WTC11 (cell line): Measurements from ENCODE around the gene UBE2J2. TPM values are rescaled to one million over a fixed set of nuclear protein-coding genes. Genes with fewer than 3 reads are reported as not detected.

Experiments
- ATAC-seq: fragments of 200-7000 bp; cut with Tn5 transposase; 2 replicates; pipeline ENCODE4 v1.10.0; 2021; ENCODE audit warnings: mild to moderate bottlenecking, moderate library complexity
- CTCF ChIA-PET: fragments of 300-600 bp; sonication (Branson Sonifier 250); formaldehyde crosslinking; loops from one replicate; lab custom pipeline; 2021; ENCODE audit warnings: antibody characterized with exemption; lab: Charles Lee
- POLR2A ChIA-PET: fragments of 350-600 bp; sonication (Branson Sonifier 250); formaldehyde crosslinking; loops from one replicate; lab custom pipeline; 2021; ENCODE audit warnings: antibody characterized with exemption; lab: Charles Lee
- DNase-seq: peaks from one replicate; pipeline ENCODE4 v3.0.0; 2021; ENCODE audit warnings: low spot score
- H3K27ac Mint-ChIP-seq: 2 replicates; pipeline ENCODE4 v1.8.0; 2021; ENCODE audit warnings: mixed read lengths
- H3K27me3 Mint-ChIP-seq: 2 replicates; pipeline ENCODE4 v1.8.0; 2021; ENCODE audit warnings: low read depth, mild to moderate bottlenecking, moderate library complexity, mixed read lengths
- H3K36me3 Mint-ChIP-seq: 2 replicates; pipeline ENCODE4 v1.8.0; 2021; ENCODE audit warnings: mixed read lengths
- H3K4me1 Mint-ChIP-seq: 2 replicates; pipeline ENCODE4 v1.8.0; 2022; ENCODE audit warnings: mixed read lengths
- H3K4me3 Mint-ChIP-seq: 2 replicates; pipeline ENCODE4 v1.8.0; 2021; ENCODE audit warnings: mild to moderate bottlenecking, moderate library complexity, mixed read lengths
- H3K9me3 Mint-ChIP-seq: 2 replicates; pipeline ENCODE4 v1.8.0; 2021; ENCODE audit warnings: mixed read lengths
- ATF6 ChIP-seq: sonication (generic); formaldehyde crosslinking; IDR thresholded peaks from 2 replicates; pipeline ENCODE4 v1.8.1; 2023; ENCODE audit warnings: mild to moderate bottlenecking, missing genetic modification reagents
- CTCF ChIP-seq: fragments of 200-600 bp; IDR thresholded peaks from 2 replicates; pipeline ENCODE4 v1.8.0; 2022; ENCODE audit warnings: antibody characterized with exemption
- ELF4 ChIP-seq: sonication (generic); formaldehyde crosslinking; IDR thresholded peaks from 2 replicates; pipeline ENCODE4 v1.8.1; 2022; ENCODE audit warnings: low read depth, mild to moderate bottlenecking, moderate library complexity, missing genetic modification reagents
- FOXP4 ChIP-seq: sonication (generic); formaldehyde crosslinking; IDR thresholded peaks from 2 replicates; pipeline ENCODE4 v1.8.0; 2022; ENCODE audit warnings: mild to moderate bottlenecking, missing genetic modification reagents
- IRF1 ChIP-seq: sonication (generic); formaldehyde crosslinking; IDR thresholded peaks from 2 replicates; pipeline ENCODE4 v1.8.0; 2023; ENCODE audit warnings: missing genetic modification reagents
- JAZF1 ChIP-seq: fragments of 250-450 bp; sonication (Bioruptor Pico); IDR thresholded peaks from 2 replicates; pipeline ENCODE4 v1.9.0; 2021; ENCODE audit warnings: moderate library complexity, mild to moderate bottlenecking, inconsistent platforms
- MLX ChIP-seq: sonication (generic); formaldehyde crosslinking; IDR thresholded peaks from 2 replicates; pipeline ENCODE4 v1.8.1; 2023; ENCODE audit warnings: mild to moderate bottlenecking, missing genetic modification reagents, moderate library complexity
- NFATC4 ChIP-seq: fragments of 250-450 bp; sonication (Bioruptor Pico); IDR thresholded peaks from 2 replicates; pipeline ENCODE4 v1.9.0; 2021; ENCODE audit warnings: mild to moderate bottlenecking
- NR3C1 ChIP-seq: sonication (generic); formaldehyde crosslinking; conservative IDR thresholded peaks from 2 replicates; pipeline ENCODE4 v1.8.1; 2023; ENCODE audit warnings: low read depth, mild to moderate bottlenecking, missing genetic modification reagents
- SMAD3 ChIP-seq: sonication (generic); formaldehyde crosslinking; IDR thresholded peaks from 2 replicates; pipeline ENCODE4 v1.8.0; 2022; ENCODE audit warnings: missing genetic modification reagents, mild to moderate bottlenecking, borderline replicate concordance
- SMAD4 ChIP-seq: sonication (generic); formaldehyde crosslinking; IDR thresholded peaks from 2 replicates; pipeline ENCODE4 v1.8.0; 2022; ENCODE audit warnings: mild to moderate bottlenecking, missing genetic modification reagents
- TEAD1 ChIP-seq: sonication (generic); formaldehyde crosslinking; IDR thresholded peaks from 2 replicates; pipeline ENCODE4 v1.8.0; 2022; ENCODE audit warnings: mild to moderate bottlenecking, missing genetic modification reagents
- ZBTB43 ChIP-seq: sonication (generic); formaldehyde crosslinking; IDR thresholded peaks from 2 replicates; pipeline ENCODE4 v1.8.1; 2023; ENCODE audit warnings: mild to moderate bottlenecking, missing genetic modification reagents
- ZNF219 ChIP-seq: sonication (generic); formaldehyde crosslinking; IDR thresholded peaks from 2 replicates; pipeline ENCODE4 v1.8.0; 2023; ENCODE audit warnings: missing genetic modification reagents, mild to moderate bottlenecking, borderline replicate concordance
- ZNF281 ChIP-seq: sonication (generic); formaldehyde crosslinking; IDR thresholded peaks from 2 replicates; pipeline ENCODE4 v1.8.0; 2023; ENCODE audit warnings: mild to moderate bottlenecking, missing genetic modification reagents
- ZNF396 ChIP-seq: fragments of 250-450 bp; sonication (Bioruptor Pico); IDR thresholded peaks from 2 replicates; pipeline ENCODE4 v1.8.0; 2021; ENCODE audit warnings: mild to moderate bottlenecking, moderate library complexity, borderline replicate concordance
- ZNF423 ChIP-seq: fragments of 250-450 bp; sonication (Bioruptor Pico); IDR thresholded peaks from 2 replicates; pipeline ENCODE4 v2.1.2; 2022; ENCODE audit warnings: mild to moderate bottlenecking, moderate library complexity
- ZSCAN18 ChIP-seq: fragments of 250-450 bp; sonication (Bioruptor Pico); IDR thresholded peaks from 2 replicates; pipeline ENCODE4 v2.1.2; 2022; ENCODE audit warnings: mild to moderate bottlenecking, moderate library complexity
- total RNA-seq: library from RNA; stranded (reverse); gene quantifications from 3 replicates; pipeline ENCODE4 v1.2.3, GENCODE V29; 2021

UBE2J2 gene
- total RNA-seq, 1 experiment from 2014 or later = 72.2 TPM

GRCh38 chr1:1320666-1321448 is 47.2 kb upstream of the UBE2J2 start:
- H3K27ac Mint-ChIP-seq = no peak overlapping the region
- no peaks in the 10 kb centered on the region for H3K27me3 Mint-ChIP-seq
- no peak overlapping the region for H3K4me3 Mint-ChIP-seq
- ChIA-PET POLR2A (no interaction called here), CTCF (no interaction called here)
- DNase-seq = no peak
- TF ChIP-seq ELF4 (CRISPR knock-in tag) (no peak), SMAD4 (CRISPR knock-in tag) (no peak), SMAD3 (no peak), ZSCAN18 (no peak), JAZF1 (CRISPR knock-in tag) (no peak), ZNF219 (CRISPR knock-in tag) (no peak), FOXP4 (CRISPR knock-in tag) (no peak), ZNF396 (CRISPR knock-in tag) (no peak)
- ATAC-seq = no peak
- H3K4me1 Mint-ChIP-seq = peaks cover 15% of the 10 kb centered on the region
- H3K9me3 Mint-ChIP-seq = no peaks in the 10 kb centered on the region
- peaks cover 11% of the 10 kb centered on the region for H3K36me3 Mint-ChIP-seq

- ATAC-seq (no peak), DNase-seq (no peak)
- ChIA-PET POLR2A (interaction anchor here (0.6 to 0.9 kb wide), 2 partner anchors 44 to 80 kb away, joined by 3 to 4 read pairs; no protein-coding TSS in a partner anchor), CTCF (no interaction called here)
- Mint-ChIP-seq H3K36me3 (peaks cover 11% of the 10 kb centered on the region), H3K27ac (peak overlapping the region; percentile 50; the same call in 1 of the 2 replicates), H3K4me3 (no peak overlapping the region), H3K4me1 (peaks cover 25% of the 10 kb centered on the region), H3K9me3 (no peaks in the 10 kb centered on the region), H3K27me3 (no peaks in the 10 kb centered on the region)
- no peak for TF ChIP-seq NR3C1 (CRISPR knock-in tag)
- TF ChIP-seq ZNF281 (CRISPR knock-in tag) = no peak
- TF ChIP-seq ATF6 = no peak
- TF ChIP-seq CTCF = no peak
- TF ChIP-seq SMAD3 = no peak
- TF ChIP-seq ZBTB43 (CRISPR knock-in tag) = no peak
- TF ChIP-seq TEAD1 (CRISPR knock-in tag) = no peak
- TF ChIP-seq ZNF219 (CRISPR knock-in tag) = no peak
- no peak for TF ChIP-seq NFATC4 (CRISPR knock-in tag)
- no peak for TF ChIP-seq IRF1 (CRISPR knock-in tag)
- no peak for TF ChIP-seq MLX (CRISPR knock-in tag)
- TF ChIP-seq ZNF423 = no peak
- no peak for TF ChIP-seq JAZF1 (CRISPR knock-in tag)
These were observed 45.9 kb upstream of the UBE2J2 start for GRCh38 chr1:1319646-1319941.
